ENCODE results near the gene COX4I2.
A peak's percentile ranks its signal among the peaks of the same experiment; 100 is the strongest.
"Not testable (repeated sequence)": the region's sequence is repeated elsewhere in the genome, so short reads cannot be mapped to it uniquely, and the experiment has no call there.

Gene COX4I2

GRCh38 chr20:31615416-31615815 lies 22.3 kb upstream of the COX4I2 start:
- H3K4me3 ChIP-seq (ENCODE audit: low read depth in 1 of 2, low read length in 2 of 2) = no peak overlapping the region
- H3K79me2 ChIP-seq (ENCODE audit: insufficient read depth, low read length) = no peaks in the 10 kb centered on the region
- H2AFZ ChIP-seq (ENCODE audit: low read depth, low read length) = no peak overlapping the region
- no peaks in the 10 kb centered on the region for H3K9me3 ChIP-seq (ENCODE audit: insufficient read depth, low read length, severe bottlenecking)
- H3K36me3 ChIP-seq (ENCODE audit: insufficient read depth, low read length) = no peaks in the 10 kb centered on the region
- H3K27ac ChIP-seq (ENCODE audit: low read length) = no peak overlapping the region
- DNase-seq (no peak), ATAC-seq (ENCODE audit: insufficient read depth, low read depth) (no peak)
- H3K4me2 ChIP-seq (ENCODE audit: insufficient read depth, low read length) = no peak overlapping the region
- TF ChIP-seq CTCF (IDR thresholded peaks at IDR 0.05; ENCODE audit: borderline replicate concordance, extremely low read depth, low read length, poor library complexity, severe bottlenecking) (no peak), EZH2 (IDR thresholded peaks at IDR 0.05; ENCODE audit: borderline replicate concordance, low read depth, low read length, severe bottlenecking) (no peak)
- H3K27me3 ChIP-seq (ENCODE audit: insufficient read depth, low read length, poor library complexity) = no peaks in the 10 kb centered on the region
- peaks cover 14% of the 10 kb centered on the region for H3K4me1 ChIP-seq (ENCODE audit: insufficient read depth, low read length)
- no peaks in the 10 kb centered on the region for H4K20me1 ChIP-seq (ENCODE audit: insufficient read depth, low read length)
- H3K9ac ChIP-seq (ENCODE audit: low read depth, low read length) = no peak overlapping the region

GRCh38 chr20:31617432-31618104 lies 20.1 kb upstream of the COX4I2 start:
- Histone ChIP-seq H2AFZ (ENCODE audit: low read depth, low read length) (peak overlapping the region; percentile 3), H3K4me2 (ENCODE audit: insufficient read depth, low read length) (no peak overlapping the region), H3K79me2 (ENCODE audit: insufficient read depth, low read length) (no peaks in the 10 kb centered on the region), H3K9ac (ENCODE audit: low read depth, low read length) (no peak overlapping the region), H3K27me3 (ENCODE audit: insufficient read depth, low read length, poor library complexity) (no peaks in the 10 kb centered on the region), H4K20me1 (ENCODE audit: insufficient read depth, low read length) (no peaks in the 10 kb centered on the region), H3K4me1 (ENCODE audit: insufficient read depth, low read length) (peaks cover 11% of the 10 kb centered on the region), H3K27ac (ENCODE audit: low read length) (no peak overlapping the region), H3K4me3 (ENCODE audit: low read depth in 1 of 2, low read length in 2 of 2) (no peak overlapping the region), H3K36me3 (ENCODE audit: insufficient read depth, low read length) (no peaks in the 10 kb centered on the region), H3K9me3 (ENCODE audit: insufficient read depth, low read length, severe bottlenecking) (no peaks in the 10 kb centered on the region)
- ATAC-seq (ENCODE audit: insufficient read depth, low read depth) = no peak
- TF ChIP-seq CTCF (IDR thresholded peaks at IDR 0.05; ENCODE audit: borderline replicate concordance, extremely low read depth, low read length, poor library complexity, severe bottlenecking) (no peak), EZH2 (IDR thresholded peaks at IDR 0.05; ENCODE audit: borderline replicate concordance, low read depth, low read length, severe bottlenecking) (no peak)
- DNase-seq = no peak

GRCh38 chr20:31620246-31620645 lies 17.5 kb upstream of the COX4I2 start:
- no peaks in the 10 kb centered on the region for H3K9me3 ChIP-seq (ENCODE audit: insufficient read depth, low read length, severe bottlenecking)
- no peak overlapping the region for H3K4me2 ChIP-seq (ENCODE audit: insufficient read depth, low read length)
- TF ChIP-seq EZH2 (IDR thresholded peaks at IDR 0.05; ENCODE audit: borderline replicate concordance, low read depth, low read length, severe bottlenecking) = no peak
- TF ChIP-seq CTCF (IDR thresholded peaks at IDR 0.05; ENCODE audit: borderline replicate concordance, extremely low read depth, low read length, poor library complexity, severe bottlenecking) = no peak
- H3K27me3 ChIP-seq (ENCODE audit: insufficient read depth, low read length, poor library complexity) = no peaks in the 10 kb centered on the region
- no peaks in the 10 kb centered on the region for H3K79me2 ChIP-seq (ENCODE audit: insufficient read depth, low read length)
- DNase-seq = no peak
- H3K4me3 ChIP-seq (ENCODE audit: low read depth in 1 of 2, low read length in 2 of 2) = no peak overlapping the region
- no peak overlapping the region for H2AFZ ChIP-seq (ENCODE audit: low read depth, low read length)
- no peaks in the 10 kb centered on the region for H4K20me1 ChIP-seq (ENCODE audit: insufficient read depth, low read length)
- H3K9ac ChIP-seq (ENCODE audit: low read depth, low read length) = no peak overlapping the region
- H3K36me3 ChIP-seq (ENCODE audit: insufficient read depth, low read length) = no peaks in the 10 kb centered on the region
- H3K4me1 ChIP-seq (ENCODE audit: insufficient read depth, low read length) = peaks cover 5% of the 10 kb centered on the region
- no peak for ATAC-seq (ENCODE audit: insufficient read depth, low read depth)
- H3K27ac ChIP-seq (ENCODE audit: low read length) = no peak overlapping the region

GRCh38 chr20:31623123-31623505 lies 14.6 kb upstream of the COX4I2 start:
- not testable (repeated sequence) for H3K79me2 ChIP-seq (ENCODE audit: insufficient read depth, low read length); H3K4me3 ChIP-seq (ENCODE audit: low read depth in 1 of 2, low read length in 2 of 2); H3K36me3 ChIP-seq (ENCODE audit: insufficient read depth, low read length); H3K27ac ChIP-seq (ENCODE audit: low read length); H2AFZ ChIP-seq (ENCODE audit: low read depth, low read length); H4K20me1 ChIP-seq (ENCODE audit: insufficient read depth, low read length); H3K9me3 ChIP-seq (ENCODE audit: insufficient read depth, low read length, severe bottlenecking); H3K27me3 ChIP-seq (ENCODE audit: insufficient read depth, low read length, poor library complexity); H3K9ac ChIP-seq (ENCODE audit: low read depth, low read length); H3K4me2 ChIP-seq (ENCODE audit: insufficient read depth, low read length); DNase-seq; ATAC-seq (ENCODE audit: insufficient read depth, low read depth); H3K4me1 ChIP-seq (ENCODE audit: insufficient read depth, low read length)

- H3K4me1 ChIP-seq (ENCODE audit: insufficient read depth, low read length); H3K36me3 ChIP-seq (ENCODE audit: insufficient read depth, low read length); DNase-seq; H3K9ac ChIP-seq (ENCODE audit: low read depth, low read length); ATAC-seq (ENCODE audit: insufficient read depth, low read depth); H3K27ac ChIP-seq (ENCODE audit: low read length); H3K79me2 ChIP-seq (ENCODE audit: insufficient read depth, low read length); H3K4me3 ChIP-seq (ENCODE audit: low read depth in 1 of 2, low read length in 2 of 2); H3K4me2 ChIP-seq (ENCODE audit: insufficient read depth, low read length); H3K27me3 ChIP-seq (ENCODE audit: insufficient read depth, low read length, poor library complexity); H3K9me3 ChIP-seq (ENCODE audit: insufficient read depth, low read length, severe bottlenecking); H2AFZ ChIP-seq (ENCODE audit: low read depth, low read length); H4K20me1 ChIP-seq (ENCODE audit: insufficient read depth, low read length): not testable (repeated sequence)
Measured at GRCh38 chr20:31626534-31626933, 11.2 kb upstream of the COX4I2 start.

- not testable (repeated sequence) for H3K27ac ChIP-seq (ENCODE audit: low read length); ATAC-seq (ENCODE audit: insufficient read depth, low read depth); H4K20me1 ChIP-seq (ENCODE audit: insufficient read depth, low read length); H3K4me3 ChIP-seq (ENCODE audit: low read depth in 1 of 2, low read length in 2 of 2); H3K4me1 ChIP-seq (ENCODE audit: insufficient read depth, low read length); H2AFZ ChIP-seq (ENCODE audit: low read depth, low read length); H3K9me3 ChIP-seq (ENCODE audit: insufficient read depth, low read length, severe bottlenecking); H3K36me3 ChIP-seq (ENCODE audit: insufficient read depth, low read length); H3K4me2 ChIP-seq (ENCODE audit: insufficient read depth, low read length); H3K27me3 ChIP-seq (ENCODE audit: insufficient read depth, low read length, poor library complexity); H3K79me2 ChIP-seq (ENCODE audit: insufficient read depth, low read length); H3K9ac ChIP-seq (ENCODE audit: low read depth, low read length); DNase-seq
Measured at GRCh38 chr20:31628057-31628456, 9.7 kb upstream of the COX4I2 start.

Data from DND-41 (cell line).